Stimulated activated naive CD8-positive, alpha-beta T cell treated with anti-CD3 and anti-CD28 coated beads, Interleukin-15, Interleukin-2, amounts not matched to agents 100 ng/mL and 50 ng/mL, for 24 hours (primary cell): ENCODE data around the gene MBD3L2B.
A peak's percentile ranks its signal among the peaks of the same experiment; 100 is the strongest.

Experiments used
- H3K27ac Mint-ChIP-seq: one replicate; pipeline ENCODE4 v1.8.0; 2021; ENCODE audit warnings: mild to moderate bottlenecking, mixed read lengths
- H3K27me3 Mint-ChIP-seq: one replicate; pipeline ENCODE4 v1.8.0; 2021; ENCODE audit warnings: mixed read lengths
- H3K36me3 Mint-ChIP-seq: one replicate; pipeline ENCODE4 v1.8.0; 2021; ENCODE audit warnings: low read depth, mixed read lengths
- H3K4me1 Mint-ChIP-seq: one replicate; pipeline ENCODE4 v1.8.0; 2021; ENCODE audit warnings: low read depth, mixed read lengths
- H3K4me3 Mint-ChIP-seq: one replicate; pipeline ENCODE4 v1.8.0; 2021; ENCODE audit warnings: mild to moderate bottlenecking, mixed read lengths
- H3K9me3 Mint-ChIP-seq: one replicate; pipeline ENCODE4 v1.8.0; 2021; ENCODE audit warnings: mixed read lengths

Gene MBD3L2B

GRCh38 chr19:6997679-6998445 lies 23.4 kb downstream of the MBD3L2B start:
- peaks cover 6% of the 10 kb centered on the region for H3K4me1 Mint-ChIP-seq
- no peaks in the 10 kb centered on the region for H3K27me3 Mint-ChIP-seq
- no peak overlapping the region for H3K4me3 Mint-ChIP-seq
- no peak overlapping the region for H3K27ac Mint-ChIP-seq
- peaks cover 8% of the 10 kb centered on the region for H3K36me3 Mint-ChIP-seq
- peaks cover 14% of the 10 kb centered on the region for H3K9me3 Mint-ChIP-seq

GRCh38 chr19:6996810-6997209 lies 24.4 kb downstream of the MBD3L2B start:
- Mint-ChIP-seq H3K9me3 (peaks cover 14% of the 10 kb centered on the region), H3K36me3 (peaks cover 8% of the 10 kb centered on the region), H3K27ac (no peak overlapping the region), H3K4me3 (no peak overlapping the region), H3K27me3 (no peaks in the 10 kb centered on the region), H3K4me1 (peaks cover 6% of the 10 kb centered on the region)

GRCh38 chr19:6995054-6995453 lies 26.2 kb downstream of the MBD3L2B start:
- H3K9me3 Mint-ChIP-seq, result peaks cover 14% of the 10 kb centered on the region
- H3K4me3 Mint-ChIP-seq, result no peak overlapping the region
- H3K4me1 Mint-ChIP-seq, result peaks cover 6% of the 10 kb centered on the region
- peak overlapping the region; percentile 54 for H3K27ac Mint-ChIP-seq
- no peaks in the 10 kb centered on the region for H3K27me3 Mint-ChIP-seq
- H3K36me3 Mint-ChIP-seq, result peaks cover 8% of the 10 kb centered on the region

GRCh38 chr19:6988257-6988656 lies 33.0 kb downstream of the MBD3L2B start:
- H3K36me3 Mint-ChIP-seq, result peaks cover 11% of the 10 kb centered on the region
- no peaks in the 10 kb centered on the region for H3K4me1 Mint-ChIP-seq
- H3K27ac Mint-ChIP-seq, result no peak overlapping the region
- peaks cover 20% of the 10 kb centered on the region for H3K9me3 Mint-ChIP-seq
- no peaks in the 10 kb centered on the region for H3K27me3 Mint-ChIP-seq
- H3K4me3 Mint-ChIP-seq, result no peak overlapping the region

- Mint-ChIP-seq H3K4me3 (no peak overlapping the region), H3K9me3 (peaks cover 23% of the 10 kb centered on the region), H3K27me3 (no peaks in the 10 kb centered on the region), H3K27ac (no peak overlapping the region), H3K36me3 (peaks cover 11% of the 10 kb centered on the region), H3K4me1 (no peaks in the 10 kb centered on the region)
These were observed 33.4 kb downstream of the MBD3L2B start for GRCh38 chr19:6987850-6988249.

GRCh38 chr19:6983448-6983847 lies 37.8 kb downstream of the MBD3L2B start:
- Mint-ChIP-seq H3K27ac (no peak overlapping the region), H3K36me3 (peaks cover 11% of the 10 kb centered on the region), H3K4me3 (no peak overlapping the region), H3K9me3 (peaks cover 23% of the 10 kb centered on the region), H3K27me3 (no peaks in the 10 kb centered on the region), H3K4me1 (no peaks in the 10 kb centered on the region)

- Mint-ChIP-seq H3K27ac (no peak overlapping the region), H3K4me1 (no peaks in the 10 kb centered on the region), H3K4me3 (no peak overlapping the region)
These were observed 41.8 kb downstream of the MBD3L2B start for GRCh38 chr19:6979399-6979798.

GRCh38 chr19:6976197-6976596 lies 45.0 kb downstream of the MBD3L2B start:
- H3K4me1 Mint-ChIP-seq, result no peaks in the 10 kb centered on the region
- H3K36me3 Mint-ChIP-seq, result no peaks in the 10 kb centered on the region
- peaks cover 10% of the 10 kb centered on the region for H3K9me3 Mint-ChIP-seq
- peaks cover 7% of the 10 kb centered on the region for H3K27me3 Mint-ChIP-seq
- no peak overlapping the region for H3K27ac Mint-ChIP-seq
- H3K4me3 Mint-ChIP-seq, result no peak overlapping the region

More at GRCh38 chr19:6979399-6979798, 41.8 kb downstream of the MBD3L2B start:
- H3K36me3 Mint-ChIP-seq, result no peaks in the 10 kb centered on the region
- H3K9me3 Mint-ChIP-seq, result peaks cover 21% of the 10 kb centered on the region
- peaks cover 2% of the 10 kb centered on the region for H3K27me3 Mint-ChIP-seq

GRCh38 chr19:6971366-6971765 lies 49.9 kb downstream of the MBD3L2B start:
- no peak overlapping the region for H3K27ac Mint-ChIP-seq

GRCh38 chr19:6970443-6970842 lies 50.8 kb downstream of the MBD3L2B start:
- Mint-ChIP-seq H3K36me3 (no peaks in the 10 kb centered on the region), H3K27ac (no peak overlapping the region), H3K4me3 (no peak overlapping the region), H3K4me1 (peaks cover 3% of the 10 kb centered on the region), H3K27me3 (peaks cover 7% of the 10 kb centered on the region), H3K9me3 (no peaks in the 10 kb centered on the region)

More at GRCh38 chr19:6971366-6971765, 49.9 kb downstream of the MBD3L2B start:
- no peak overlapping the region for H3K4me3 Mint-ChIP-seq
- no peaks in the 10 kb centered on the region for H3K36me3 Mint-ChIP-seq
- peaks cover 7% of the 10 kb centered on the region for H3K27me3 Mint-ChIP-seq
- no peaks in the 10 kb centered on the region for H3K9me3 Mint-ChIP-seq
- H3K4me1 Mint-ChIP-seq, result peaks cover 3% of the 10 kb centered on the region

GRCh38 chr19:6970021-6970420 lies 51.2 kb downstream of the MBD3L2B start:
- Mint-ChIP-seq H3K27me3 (peaks cover 7% of the 10 kb centered on the region), H3K36me3 (no peaks in the 10 kb centered on the region), H3K4me1 (peaks cover 3% of the 10 kb centered on the region), H3K27ac (no peak overlapping the region), H3K9me3 (no peaks in the 10 kb centered on the region), H3K4me3 (no peak overlapping the region)

- H3K4me1 Mint-ChIP-seq, result peaks cover 3% of the 10 kb centered on the region
- H3K27me3 Mint-ChIP-seq, result peaks cover 6% of the 10 kb centered on the region
- H3K27ac Mint-ChIP-seq, result no peak overlapping the region
- H3K36me3 Mint-ChIP-seq, result no peaks in the 10 kb centered on the region
- H3K9me3 Mint-ChIP-seq, result no peaks in the 10 kb centered on the region
- H3K4me3 Mint-ChIP-seq, result no peak overlapping the region
These were observed 51.7 kb downstream of the MBD3L2B start for GRCh38 chr19:6969490-6969889.
